ENCODE results near the gene MAPK1.
"Not testable (repeated sequence)": the region's sequence is repeated elsewhere in the genome, so short reads cannot be mapped to it uniquely, and the experiment has no call there.

Gene MAPK1

DNA sequence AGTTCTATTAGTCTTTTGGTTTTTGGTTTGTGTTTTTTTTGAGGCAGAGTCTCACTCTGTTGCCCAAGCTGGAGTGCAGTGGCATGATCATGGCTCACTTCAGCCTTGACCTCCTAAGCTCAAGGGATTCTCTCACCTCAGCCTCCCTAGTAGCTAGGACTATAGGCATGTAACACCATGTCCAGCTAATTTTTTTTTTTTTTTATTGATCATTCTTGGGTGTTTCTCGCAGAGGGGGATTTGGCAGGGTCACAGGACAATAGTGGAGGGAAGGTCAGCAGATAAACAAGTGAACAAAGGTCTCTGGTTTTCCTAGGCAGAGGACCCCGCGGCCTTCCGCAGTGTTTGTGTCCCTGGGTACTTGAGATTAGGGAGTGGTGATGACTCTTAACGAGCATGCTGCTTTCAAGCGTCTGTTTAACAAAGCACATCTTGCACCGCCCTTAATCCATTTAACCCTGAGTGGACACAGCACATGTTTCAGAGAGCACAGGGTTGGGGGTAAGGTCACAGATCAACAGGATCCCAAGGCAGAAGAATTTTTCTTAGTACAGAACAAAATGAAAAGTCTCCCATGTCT, 15.4 kb upstream of the MAPK1 start:
- in situ Hi-C loops (cut with MboI; ENCODE audit: low sequenced_read_pairs) = not testable (repeated sequence)

DNA sequence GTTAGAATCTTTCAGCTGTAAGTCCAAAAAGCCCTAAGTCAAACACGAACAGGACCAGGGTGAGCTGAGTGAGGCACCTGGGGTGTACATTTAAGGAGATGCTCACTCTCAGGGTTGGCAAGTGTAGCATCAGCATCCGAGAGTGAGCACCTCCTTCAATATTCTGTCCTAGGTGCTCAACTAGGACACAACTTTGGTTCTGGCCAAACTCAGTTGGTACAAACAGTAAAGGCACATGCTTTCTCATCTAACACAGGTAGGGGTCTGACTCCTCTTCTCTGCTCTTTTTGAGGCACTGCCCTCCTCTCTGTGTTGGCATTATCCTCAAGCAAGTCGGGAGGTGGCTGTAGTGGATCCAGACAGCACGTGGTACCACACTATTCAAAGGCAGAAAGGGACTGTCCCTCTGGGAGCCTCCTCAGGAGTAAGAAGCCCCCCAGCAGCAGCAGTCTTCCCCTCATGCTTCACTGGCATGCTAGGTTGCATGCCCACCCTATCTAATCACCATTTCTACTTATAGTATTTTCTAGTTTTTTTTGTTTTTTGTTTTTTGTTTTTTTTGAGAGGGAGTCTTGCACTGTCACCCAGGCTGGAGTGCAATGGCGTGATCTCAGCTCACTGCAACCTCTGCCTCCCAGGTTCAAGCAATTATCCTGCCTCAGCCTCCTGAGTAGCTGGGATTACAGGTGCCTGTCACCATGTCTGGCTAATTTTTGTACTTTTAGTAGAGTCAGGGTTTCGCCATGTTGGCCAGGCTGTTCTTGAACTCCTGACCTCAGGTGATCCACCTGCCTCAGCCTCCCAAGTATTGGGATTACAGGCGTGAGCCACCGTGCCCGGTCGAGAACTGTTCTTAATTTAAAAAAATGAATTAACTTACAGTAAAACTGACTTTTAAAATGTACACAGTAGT, 14.7 kb upstream of the MAPK1 start:
- in situ Hi-C loops (cut with MboI; ENCODE audit: low sequenced_read_pairs) = no loop called here

DNA sequence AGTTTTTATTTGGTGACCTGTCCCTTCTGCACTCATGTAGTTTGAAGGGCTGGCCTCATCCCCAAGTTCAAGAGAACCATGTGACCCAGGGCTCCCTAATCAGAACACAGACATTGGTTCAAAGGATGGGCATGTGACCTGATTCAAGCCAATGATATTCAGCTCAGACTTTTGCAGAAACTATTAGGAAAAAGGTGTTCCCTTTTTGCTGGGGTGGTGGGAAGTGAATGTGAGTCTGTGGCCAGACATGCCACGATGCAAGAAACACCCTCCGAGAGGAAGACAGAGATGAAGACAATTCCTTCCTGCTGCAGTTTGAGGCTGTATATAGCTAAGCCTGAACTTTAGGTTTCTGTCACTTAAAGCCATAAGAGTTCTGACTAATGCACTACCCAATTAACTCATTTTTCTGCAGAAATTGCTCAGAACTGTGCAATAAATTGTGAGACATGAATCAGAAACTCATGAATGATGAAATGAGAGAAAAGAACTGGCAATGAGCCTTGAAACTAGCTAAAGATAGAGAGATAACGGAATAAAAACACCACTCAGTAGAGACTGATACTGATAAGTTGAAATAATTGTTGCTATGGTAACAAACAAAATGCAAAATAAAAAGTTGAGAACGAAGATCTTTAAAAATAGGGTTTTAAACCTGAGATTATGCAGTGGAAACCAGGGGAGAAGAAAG, 9.2 kb upstream of the MAPK1 start:
- in situ Hi-C loops (cut with MboI; ENCODE audit: low sequenced_read_pairs) = no loop called here

DNA sequence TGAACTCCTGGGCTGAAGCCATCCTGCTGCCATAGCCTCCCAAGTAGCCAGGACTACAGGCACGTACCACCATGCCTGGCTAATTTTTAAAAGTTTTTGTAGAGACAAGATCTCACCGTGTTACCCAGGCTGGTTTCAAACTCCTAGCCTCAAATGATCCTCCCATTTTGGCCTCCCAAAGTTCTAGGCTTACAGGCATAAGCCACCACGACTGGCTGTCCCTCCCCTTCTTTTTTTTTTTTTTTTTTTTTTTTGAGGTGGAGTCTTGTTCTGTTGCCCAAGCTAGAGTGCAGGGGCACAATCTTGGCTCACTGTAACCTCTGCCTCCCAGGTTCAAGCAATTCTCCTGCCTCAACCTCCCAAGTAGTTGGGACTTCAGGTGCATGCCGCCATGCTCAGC, 7.5 kb upstream of the MAPK1 start:
- in situ Hi-C loops (cut with MboI; ENCODE audit: low sequenced_read_pairs) = not testable (repeated sequence)

DNA sequence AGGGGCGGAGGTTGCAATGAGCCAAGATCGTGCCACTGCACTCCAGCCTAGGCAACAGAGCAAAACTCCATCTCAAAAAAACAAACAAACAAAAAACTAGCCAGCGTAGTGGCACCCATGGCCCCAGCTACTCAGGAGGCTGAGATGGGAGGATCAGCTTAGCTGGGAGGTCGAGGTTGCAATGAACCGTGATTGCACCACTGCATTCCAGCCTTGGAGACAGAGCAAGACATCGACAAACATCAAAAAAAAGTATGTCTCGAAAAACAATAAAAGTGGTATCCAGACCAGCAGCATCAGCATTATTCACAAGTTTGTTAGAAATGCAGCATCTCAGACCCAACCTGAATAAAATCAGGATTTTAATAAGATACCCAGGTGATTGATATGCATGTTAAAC, 6.2 kb upstream of the MAPK1 start:
- in situ Hi-C loops (cut with MboI; ENCODE audit: low sequenced_read_pairs) = no loop called here

DNA sequence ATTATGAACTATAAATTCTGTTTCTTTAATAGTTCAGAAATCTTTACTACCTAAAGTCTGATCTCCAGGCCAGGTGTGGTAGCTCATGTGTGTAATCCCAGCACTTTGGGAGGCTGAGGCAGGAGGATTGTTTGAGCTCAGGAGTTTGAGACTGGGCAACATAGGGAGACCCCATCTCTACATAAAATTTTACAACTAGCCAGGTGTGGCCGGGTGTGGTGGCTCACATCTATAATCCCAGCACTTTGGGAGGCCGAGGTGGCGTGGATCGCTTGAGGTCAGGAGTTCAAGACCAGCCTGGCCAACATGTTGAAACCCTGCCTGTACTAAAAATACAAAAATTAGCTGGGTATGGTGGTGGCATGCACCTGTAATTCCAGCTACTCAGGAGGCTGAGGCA, 5.3 kb upstream of the MAPK1 start:
- in situ Hi-C loops (cut with MboI; ENCODE audit: low sequenced_read_pairs) = not testable (repeated sequence)

GRCh38 chr22:21868651-21869050, 1.2 kb upstream of the MAPK1 start:
- in situ Hi-C loops (cut with MboI; ENCODE audit: low sequenced_read_pairs) = no loop called here

DNA sequence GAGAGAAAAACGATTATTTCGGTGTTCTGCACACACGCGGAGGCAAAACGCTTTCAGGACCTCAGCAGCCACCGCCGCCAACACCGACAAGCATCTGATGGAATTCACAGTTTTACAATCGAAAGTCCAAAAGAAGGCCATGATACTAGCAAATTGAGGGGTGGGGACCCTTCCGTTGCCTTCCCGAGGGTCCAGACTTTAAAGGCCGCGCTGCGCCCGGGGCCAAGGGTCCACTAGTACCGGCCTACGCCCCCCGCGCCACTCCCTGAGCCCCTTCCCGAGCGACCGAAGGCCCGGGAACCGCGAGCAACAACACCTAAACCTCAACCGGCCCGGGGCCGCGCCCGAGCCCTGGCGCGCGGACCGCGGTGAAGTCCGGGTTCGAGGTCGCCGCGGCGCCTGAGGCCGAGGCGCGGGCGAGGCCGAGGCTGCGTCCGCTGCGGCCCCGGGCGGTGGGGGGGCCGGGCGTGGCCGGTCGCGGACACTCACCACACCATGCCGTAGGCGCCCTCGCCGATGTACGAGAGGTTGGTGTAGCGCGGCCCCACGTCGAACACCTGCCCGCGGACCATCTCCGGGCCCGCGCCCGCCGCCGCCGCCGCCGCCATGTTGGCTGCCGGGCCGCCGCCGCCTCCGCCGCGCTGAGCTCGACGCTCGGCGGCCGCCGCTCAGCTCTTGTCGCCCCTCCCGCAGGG, 465 bp downstream of the MAPK1 start:
- in situ Hi-C loops (cut with MboI; ENCODE audit: low sequenced_read_pairs) = no loop called here

DNA sequence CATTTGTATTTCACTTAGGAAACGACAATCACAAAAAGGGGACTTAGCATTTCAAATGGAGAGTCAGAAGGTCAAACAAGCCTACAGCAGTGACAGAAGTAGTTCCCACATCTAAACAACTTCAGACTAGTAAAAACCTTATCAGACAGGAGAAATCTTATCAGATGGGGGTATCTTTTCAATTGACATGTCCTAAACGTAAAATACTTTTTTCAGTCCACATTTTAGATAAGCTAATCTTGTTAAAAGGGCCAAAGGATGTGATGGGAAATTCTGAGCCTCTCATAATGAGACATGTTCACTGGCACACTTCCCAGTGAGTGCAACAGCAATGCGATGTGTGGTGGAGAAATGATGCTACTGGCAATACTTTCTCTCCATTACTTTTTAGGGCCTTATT, 2.4 kb downstream of the MAPK1 start:
- in situ Hi-C loops (cut with MboI; ENCODE audit: low sequenced_read_pairs) = no loop called here

DNA sequence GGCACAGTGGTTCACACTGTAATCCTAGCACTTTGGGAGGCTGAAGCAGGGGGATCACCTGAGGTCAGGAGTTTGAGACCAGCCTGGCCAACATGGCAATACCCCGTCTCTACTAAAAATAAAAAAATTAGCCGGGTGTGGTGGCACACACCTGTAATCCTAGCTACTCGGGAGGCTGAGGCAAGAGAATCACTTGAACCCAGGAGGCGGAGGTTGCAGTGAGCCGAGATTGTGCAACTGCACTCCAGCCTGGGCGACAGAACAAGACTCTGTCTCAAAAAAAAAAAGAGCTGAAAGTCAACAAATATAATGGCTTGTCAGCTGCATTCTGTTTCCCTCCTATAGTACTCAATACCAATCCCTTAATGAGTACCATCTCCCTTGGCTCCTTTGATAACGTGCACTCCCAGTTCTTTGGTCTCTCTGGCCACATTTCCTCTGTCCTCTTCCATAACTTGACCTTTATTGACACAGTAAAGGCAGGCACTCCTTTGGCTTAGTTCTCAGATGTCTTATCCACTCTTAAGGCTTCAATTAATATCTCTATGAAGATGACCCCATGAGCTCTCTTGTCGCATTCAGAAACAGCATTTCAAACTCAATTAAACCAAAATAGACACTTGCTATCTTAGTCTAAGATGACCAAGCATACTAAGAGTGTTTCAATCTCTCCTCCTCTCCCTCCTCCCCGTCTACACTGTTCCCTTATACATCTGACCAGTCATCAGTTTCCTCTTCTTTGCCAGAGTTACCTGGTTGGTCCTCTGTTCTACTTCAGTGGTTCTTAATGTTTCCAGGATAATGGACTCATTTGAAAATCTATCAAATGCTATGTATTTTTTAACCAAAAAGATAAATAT, 4.8 kb downstream of the MAPK1 start:
- in situ Hi-C loops (cut with MboI; ENCODE audit: low sequenced_read_pairs) = no loop called here

GRCh38 chr22:21861851-21862250, 5.6 kb downstream of the MAPK1 start:
- in situ Hi-C loops (cut with MboI; ENCODE audit: low sequenced_read_pairs) = no loop called here

GRCh38 chr22:21861264-21861848, 6.1 kb downstream of the MAPK1 start:
- in situ Hi-C loops (cut with MboI; ENCODE audit: low sequenced_read_pairs) = no loop called here

- in situ Hi-C loops (cut with MboI; ENCODE audit: low sequenced_read_pairs) = no loop called here
Measured at GRCh38 chr22:21860491-21861039, 6.9 kb downstream of the MAPK1 start.

GRCh38 chr22:21858025-21858764, 9.2 kb downstream of the MAPK1 start:
- in situ Hi-C loops (cut with MboI; ENCODE audit: low sequenced_read_pairs) = no loop called here

- in situ Hi-C loops (cut with MboI; ENCODE audit: low sequenced_read_pairs) = no loop called here
Measured at GRCh38 chr22:21857481-21857914, 9.9 kb downstream of the MAPK1 start.

- in situ Hi-C loops (cut with MboI; ENCODE audit: low sequenced_read_pairs) = no loop called here
Measured at GRCh38 chr22:21856868-21857267, 10.6 kb downstream of the MAPK1 start.

DNA sequence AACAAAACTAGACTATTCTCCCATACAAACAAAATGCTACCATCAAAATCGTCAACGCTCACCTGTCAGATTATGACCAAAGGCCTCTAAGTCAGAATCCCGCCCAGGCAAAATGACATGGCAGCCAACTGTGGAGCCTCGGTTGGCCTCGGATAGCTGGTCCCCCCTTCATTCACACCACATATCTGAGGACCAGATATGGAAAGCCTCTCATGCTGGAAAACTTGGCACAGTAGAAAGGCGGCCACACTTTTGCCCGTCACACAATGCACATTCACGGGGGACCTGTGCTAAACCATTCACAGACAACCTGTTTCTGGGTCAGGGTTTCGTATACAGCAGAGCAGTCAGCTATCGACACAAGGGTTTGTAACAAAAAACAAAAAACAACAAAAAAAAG, 11.2 kb downstream of the MAPK1 start:
- in situ Hi-C loops (cut with MboI; ENCODE audit: low sequenced_read_pairs) = no loop called here

DNA sequence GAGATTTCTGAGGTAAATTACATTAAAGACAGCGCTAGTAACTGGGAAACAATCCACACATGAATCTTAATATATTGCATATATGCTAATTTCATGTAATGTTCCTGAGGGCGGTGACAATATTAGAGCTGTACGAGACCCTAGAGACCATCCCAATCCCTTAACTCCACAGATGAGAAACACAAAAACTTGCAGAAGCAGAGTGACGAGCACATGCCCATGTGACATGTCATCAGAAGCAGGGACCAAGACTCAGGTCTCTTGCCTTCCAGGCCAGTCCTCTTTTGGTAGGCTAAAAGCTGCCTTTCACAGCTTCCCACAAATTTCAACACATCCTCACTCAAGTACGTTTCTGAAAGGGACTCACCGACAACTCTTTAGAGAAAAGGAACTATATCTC, 11.8 kb downstream of the MAPK1 start:
- in situ Hi-C loops (cut with MboI; ENCODE audit: low sequenced_read_pairs) = no loop called here

GRCh38 chr22:21850660-21851059, 16.8 kb downstream of the MAPK1 start:
- in situ Hi-C loops (cut with MboI; ENCODE audit: low sequenced_read_pairs) = no loop called here

All from hTERT RPE-1 (cell line).